ENCODE results near the gene TGFBR2.

- TF ChIP-seq CTCF (IDR thresholded peaks at IDR 0.05; ENCODE audit: poor library complexity), result no peak
- TF ChIP-seq EZH2phosphoT487 (IDR thresholded peaks at IDR 0.05; ENCODE audit: low read depth, severe bottlenecking, unreplicated experiment), result no peak
- TF ChIP-seq EZH2 (IDR thresholded peaks at IDR 0.05; ENCODE audit: borderline replicate concordance), result no peak
Observed at GRCh38 chr3:30649572-30650318, 43.3 kb downstream of the TGFBR2 start.
